IgD-negative memory B cell (primary cell): ENCODE results near the gene MARF1. TPM values are rescaled to one million over a fixed set of nuclear protein-coding genes. Genes with fewer than 3 reads are reported as not detected.
A peak's percentile ranks its signal among the peaks of the same experiment; 100 is the strongest.
"Not testable (repeated sequence)": the region's sequence is repeated elsewhere in the genome, so short reads cannot be mapped to it uniquely, and the experiment has no call there.

Experiments
- H3K27ac Mint-ChIP-seq, 3 donors: one replicate each; pipeline ENCODE4 v1.8.0; 2020 to 2022; ENCODE audit warnings: mild to moderate bottlenecking in 3 of 3, mixed read lengths in 3 of 3, moderate library complexity in 1 of 3
- H3K27me3 Mint-ChIP-seq: one replicate; pipeline ENCODE4 v1.8.0; 2021; ENCODE audit warnings: mixed read lengths
- H3K36me3 Mint-ChIP-seq: one replicate; pipeline ENCODE4 v1.8.0; 2020; ENCODE audit warnings: mild to moderate bottlenecking, mixed read lengths
- H3K4me1 Mint-ChIP-seq, 3 donors: one replicate each; pipeline ENCODE4 v1.8.0; 2020 to 2022; ENCODE audit warnings: mixed read lengths in 3 of 3, mild to moderate bottlenecking in 1 of 3
- H3K4me3 Mint-ChIP-seq, 4 donors: one replicate each; pipeline ENCODE4 v1.8.0; 2020 to 2022; ENCODE audit warnings: mild to moderate bottlenecking in 4 of 4, mixed read lengths in 4 of 4, moderate library complexity in 3 of 4
- H3K9me3 Mint-ChIP-seq, 3 donors: one replicate each; pipeline ENCODE4 v1.8.0; 2020 to 2021; ENCODE audit warnings: mixed read lengths in 3 of 3, mild to moderate bottlenecking in 1 of 3
- polyA plus RNA-seq: library from polyadenylated mRNA; unstranded; fragments of 300-500 nt; fragmentation: Illumina TruSeq; gene quantifications from one replicate; pipeline ENCODE4 v1.2.3, GENCODE V29; 2021

MARF1 gene
- polyA plus RNA-seq, 1 donor from 2014 or later, result 38.4 TPM

GRCh38 chr16:15567823-15568222 is 75.1 kb downstream of the MARF1 start:
- H3K4me3 Mint-ChIP-seq, result no peak overlapping the region
- no peaks in the 10 kb centered on the region for H3K27me3 Mint-ChIP-seq
- peaks cover 0 to 12% (median 11%) of the 10 kb centered on the region in 3 donors for H3K9me3 Mint-ChIP-seq
- no peak overlapping the region for H3K27ac Mint-ChIP-seq
- H3K4me1 Mint-ChIP-seq, result peaks cover 0 to 3% (median 2%) of the 10 kb centered on the region in 3 donors
- no peaks in the 10 kb centered on the region for H3K36me3 Mint-ChIP-seq

GRCh38 chr16:15566095-15566494 is 76.9 kb downstream of the MARF1 start:
- H3K27ac Mint-ChIP-seq, result no peak overlapping the region
- peaks cover 0 to 5% (median 0%) of the 10 kb centered on the region in 3 donors for H3K9me3 Mint-ChIP-seq
- H3K4me1 Mint-ChIP-seq, result peaks cover 0 to 3% (median 2%) of the 10 kb centered on the region in 3 donors
- H3K4me3 Mint-ChIP-seq, result no peak overlapping the region
- no peaks in the 10 kb centered on the region for H3K27me3 Mint-ChIP-seq
- H3K36me3 Mint-ChIP-seq, result no peaks in the 10 kb centered on the region

- Mint-ChIP-seq H3K4me3 (no peak overlapping the region), H3K36me3 (no peaks in the 10 kb centered on the region), H3K27me3 (no peaks in the 10 kb centered on the region), H3K27ac (no peak overlapping the region), H3K4me1 (peaks cover 0 to 3% (median 2%) of the 10 kb centered on the region in 3 donors), H3K9me3 (peaks cover 0 to 2% (median 0%) of the 10 kb centered on the region in 3 donors)
These were observed 78.2 kb downstream of the MARF1 start for GRCh38 chr16:15564604-15565339.

- Mint-ChIP-seq H3K4me3 (no peak overlapping the region), H3K9me3 (peaks cover 0 to 2% (median 0%) of the 10 kb centered on the region in 3 donors), H3K4me1 (peaks cover 0 to 3% (median 0%) of the 10 kb centered on the region in 3 donors), H3K36me3 (no peaks in the 10 kb centered on the region), H3K27ac (no peak overlapping the region), H3K27me3 (peaks cover 2% of the 10 kb centered on the region)
These were observed 83.8 kb downstream of the MARF1 start for GRCh38 chr16:15559176-15559575.

GRCh38 chr16:15557258-15557657 is 85.7 kb downstream of the MARF1 start:
- Mint-ChIP-seq H3K4me3 (peak overlapping the region in 1 of 4 donors; percentile 8), H3K9me3 (no peaks in the 10 kb centered on the region), H3K36me3 (no peaks in the 10 kb centered on the region), H3K27ac (no peak overlapping the region), H3K27me3 (peaks cover 2% of the 10 kb centered on the region), H3K4me1 (no peaks in the 10 kb centered on the region)

GRCh38 chr16:15556130-15556529 is 86.8 kb downstream of the MARF1 start:
- Mint-ChIP-seq H3K36me3 (no peaks in the 10 kb centered on the region), H3K4me1 (peaks cover 0 to 2% (median 0%) of the 10 kb centered on the region in 3 donors), H3K27me3 (peaks cover 2% of the 10 kb centered on the region), H3K4me3 (no peak overlapping the region), H3K27ac (peak overlapping the region in 1 of 3 donors; percentile 31), H3K9me3 (no peaks in the 10 kb centered on the region)

GRCh38 chr16:15553313-15554088 is 89.5 kb downstream of the MARF1 start:
- Mint-ChIP-seq H3K4me1 (peaks cover 0 to 5% (median 4%) of the 10 kb centered on the region in 3 donors), H3K27ac (no peak overlapping the region), H3K27me3 (peaks cover 2% of the 10 kb centered on the region), H3K4me3 (no peak overlapping the region), H3K9me3 (no peaks in the 10 kb centered on the region), H3K36me3 (no peaks in the 10 kb centered on the region)

GRCh38 chr16:15552507-15552906 is 90.4 kb downstream of the MARF1 start:
- Mint-ChIP-seq H3K27ac (no peak overlapping the region), H3K4me1 (peaks cover 0 to 5% (median 4%) of the 10 kb centered on the region in 3 donors), H3K27me3 (no peaks in the 10 kb centered on the region), H3K36me3 (no peaks in the 10 kb centered on the region), H3K4me3 (no peak overlapping the region), H3K9me3 (no peaks in the 10 kb centered on the region)

GRCh38 chr16:15548482-15548891 is 94.5 kb downstream of the MARF1 start:
- no peak overlapping the region for H3K27ac Mint-ChIP-seq
- H3K4me3 Mint-ChIP-seq, result peak overlapping the region in 1 of 4 donors; percentile 20
- H3K27me3 Mint-ChIP-seq, result no peaks in the 10 kb centered on the region
- H3K36me3 Mint-ChIP-seq, result no peaks in the 10 kb centered on the region
- H3K9me3 Mint-ChIP-seq, result peaks cover 0 to 7% (median 0%) of the 10 kb centered on the region in 3 donors
- peaks cover 0 to 5% (median 4%) of the 10 kb centered on the region in 3 donors for H3K4me1 Mint-ChIP-seq

- H3K36me3 Mint-ChIP-seq, result no peaks in the 10 kb centered on the region
- peaks cover 0 to 5% (median 4%) of the 10 kb centered on the region in 3 donors for H3K4me1 Mint-ChIP-seq
- no peak overlapping the region for H3K27ac Mint-ChIP-seq
These were observed 95.2 kb downstream of the MARF1 start for GRCh38 chr16:15547768-15548096.

GRCh38 chr16:15547072-15547767 is 95.7 kb downstream of the MARF1 start:
- H3K4me3 Mint-ChIP-seq, H3K4me1 Mint-ChIP-seq, H3K9me3 Mint-ChIP-seq, H3K27me3 Mint-ChIP-seq, H3K27ac Mint-ChIP-seq, H3K36me3 Mint-ChIP-seq: not testable (repeated sequence)

More at GRCh38 chr16:15547768-15548096, 95.2 kb downstream of the MARF1 start:
- Mint-ChIP-seq H3K27me3 (no peaks in the 10 kb centered on the region), H3K9me3 (peaks cover 0 to 7% (median 0%) of the 10 kb centered on the region in 3 donors), H3K4me3 (peak overlapping the region in 1 of 4 donors; percentile 33)

GRCh38 chr16:15545544-15545943 is 97.4 kb downstream of the MARF1 start:
- Mint-ChIP-seq H3K36me3 (no peaks in the 10 kb centered on the region), H3K27me3 (no peaks in the 10 kb centered on the region), H3K4me3 (no peak overlapping the region), H3K9me3 (peaks cover 0 to 7% (median 0%) of the 10 kb centered on the region in 3 donors), H3K27ac (no peak overlapping the region), H3K4me1 (peaks cover 0 to 1% (median 0%) of the 10 kb centered on the region in 3 donors)

- Mint-ChIP-seq H3K9me3 (peaks cover 0 to 7% (median 0%) of the 10 kb centered on the region in 3 donors), H3K36me3 (no peaks in the 10 kb centered on the region), H3K27ac (no peak overlapping the region), H3K4me3 (no peak overlapping the region), H3K4me1 (no peaks in the 10 kb centered on the region), H3K27me3 (no peaks in the 10 kb centered on the region)
These were observed 98.5 kb downstream of the MARF1 start for GRCh38 chr16:15544405-15544804.
